H9 (cell line): ENCODE results near the gene MDH1. TPM values are rescaled to one million over a fixed set of nuclear protein-coding genes. Genes with fewer than 3 reads are reported as not detected.

Experiments
- DNase-seq: peaks from one replicate; pipeline ENCODE4 v3.0.0-alpha.2; 2017
- H2AFZ ChIP-seq: one replicate; pipeline ENCODE4 v1.6.1; 2013; ENCODE audit warnings: mild to moderate bottlenecking, low read length, control low read depth, moderate library complexity
- H2AK5ac ChIP-seq: 2 replicates; pipeline ENCODE4 v1.6.1; 2013; ENCODE audit warnings: low read length, control low read depth, mixed read lengths; ENCODE audit not compliant: insufficient read length
- H2BK120ac ChIP-seq: one replicate; pipeline ENCODE4 v1.6.1; 2013; ENCODE audit warnings: low read depth, mild to moderate bottlenecking, low read length, control low read depth, inconsistent platforms; ENCODE audit not compliant: poor library complexity, severe bottlenecking
- H2BK12ac ChIP-seq: 2 replicates; pipeline ENCODE4 v1.6.1; 2013; ENCODE audit warnings: low read length, control low read depth, mixed read lengths, low read depth; ENCODE audit not compliant: insufficient read length
- H2BK15ac ChIP-seq: 2 replicates; pipeline ENCODE4 v1.6.1; 2013; ENCODE audit warnings: low read depth, low read length, control low read depth
- H2BK20ac ChIP-seq: one replicate; pipeline ENCODE4 v1.6.1; 2013; ENCODE audit warnings: low read depth, mild to moderate bottlenecking, low read length, control low read depth, inconsistent platforms; ENCODE audit not compliant: poor library complexity, severe bottlenecking
- H2BK5ac ChIP-seq: 2 replicates; pipeline ENCODE4 v1.6.1; 2013; ENCODE audit warnings: low read length, control low read depth, mixed read lengths; ENCODE audit not compliant: insufficient read length
- H3K14ac ChIP-seq: 2 replicates; pipeline ENCODE4 v1.6.1; 2013; ENCODE audit warnings: low read length, control low read depth; ENCODE audit not compliant: insufficient read depth
- H3K18ac ChIP-seq: 2 replicates; pipeline ENCODE4 v1.6.1; 2013; ENCODE audit warnings: low read depth, mild to moderate bottlenecking, mixed read lengths, low read length, control low read depth; ENCODE audit not compliant: insufficient read length
- H3K23ac ChIP-seq: 2 replicates; pipeline ENCODE4 v1.6.1; 2013; ENCODE audit warnings: low read length, control low read depth, mixed read lengths, low read depth; ENCODE audit not compliant: insufficient read length
- H3K23me2 ChIP-seq: 2 replicates; pipeline ENCODE4 v1.6.1; 2013; ENCODE audit warnings: low read depth, mild to moderate bottlenecking, mixed read lengths, low read length, control low read depth; ENCODE audit not compliant: insufficient read length, poor library complexity, severe bottlenecking
- H3K27ac ChIP-seq: 2 replicates; pipeline ENCODE4 v1.5.1; 2013; ENCODE audit warnings: low read length, control low read depth, mixed read lengths, low read depth; ENCODE audit not compliant: insufficient read length
- H3K27me3 ChIP-seq: 2 replicates; pipeline ENCODE4 v1.6.1; 2013; ENCODE audit warnings: low read length, control low read depth, inconsistent platforms; ENCODE audit not compliant: insufficient read depth
- H3K4ac ChIP-seq: 2 replicates; pipeline ENCODE4 v1.6.1; 2013; ENCODE audit warnings: low read depth, mild to moderate bottlenecking, control low read depth, inconsistent platforms, low read length, moderate library complexity
- H3K4me1 ChIP-seq: 2 replicates; pipeline ENCODE4 v1.6.1; 2013; ENCODE audit warnings: low read length, control low read depth, inconsistent platforms; ENCODE audit not compliant: insufficient read depth
- H3K4me2 ChIP-seq: 2 replicates; pipeline ENCODE4 v1.6.1; 2013; ENCODE audit warnings: low read length, control low read depth, mixed read lengths; ENCODE audit not compliant: insufficient read length, insufficient read depth
- H3K56ac ChIP-seq: 2 replicates; pipeline ENCODE4 v1.6.1; 2013; ENCODE audit warnings: low read depth, mild to moderate bottlenecking, mixed read lengths, low read length, control low read depth; ENCODE audit not compliant: insufficient read length
- H3K79me1 ChIP-seq: 2 replicates; pipeline ENCODE4 v1.6.1; 2013; ENCODE audit warnings: low read depth, mild to moderate bottlenecking, moderate library complexity, low read length, control low read depth, inconsistent platforms; ENCODE audit not compliant: insufficient read depth, poor library complexity, severe bottlenecking
- H3K79me2 ChIP-seq: 2 replicates; pipeline ENCODE4 v1.6.1; 2013; ENCODE audit warnings: low read length, control low read depth, inconsistent platforms; ENCODE audit not compliant: insufficient read depth
- H3K9ac ChIP-seq: 2 replicates; pipeline ENCODE4 v1.6.1; 2013; ENCODE audit warnings: low read length, control low read depth, mixed read lengths; ENCODE audit not compliant: insufficient read length; ENCODE audit errors: extremely low read depth
- H3K9me3 ChIP-seq: one replicate; pipeline ENCODE4 v1.6.1; 2013; ENCODE audit warnings: low read depth, low read length, inconsistent platforms; ENCODE audit not compliant: control insufficient read depth
- H3T11ph ChIP-seq: one replicate; pipeline ENCODE4 v1.6.1; 2013; ENCODE audit warnings: mild to moderate bottlenecking, low read length, control low read depth, inconsistent platforms
- H4K20me1 ChIP-seq: one replicate; pipeline ENCODE4 v1.6.1; 2013; ENCODE audit not compliant: control insufficient read depth, insufficient read length, insufficient read depth
- H4K5ac ChIP-seq: 2 replicates; pipeline ENCODE4 v1.6.1; 2013; ENCODE audit warnings: low read depth, mild to moderate bottlenecking, mixed read lengths, low read length, control low read depth; ENCODE audit not compliant: insufficient read length
- H4K8ac ChIP-seq: replicated peaks from 2 replicates; pipeline ENCODE4 v1.6.1; 2013; ENCODE audit warnings: low read length, control low read depth, mixed read lengths, low read depth; ENCODE audit not compliant: insufficient read length
- H4K91ac ChIP-seq: 2 replicates; pipeline ENCODE4 v1.6.1; 2013; ENCODE audit warnings: low read depth, mild to moderate bottlenecking, moderate library complexity, mixed read lengths, low read length, control low read depth; ENCODE audit not compliant: insufficient read length
- H3K27ac Mint-ChIP-seq, 3 experiments: 2 replicates in 2 of 3; 3 replicates in 1 of 3; pipeline ENCODE4 v1.8.0; 2020 to 2021; ENCODE audit warnings: mixed read lengths in 3 of 3, mild to moderate bottlenecking in 1 of 3, moderate library complexity in 1 of 3
- H3K27me3 Mint-ChIP-seq: 2 replicates; pipeline ENCODE4 v1.8.0; 2021; ENCODE audit warnings: low read depth, mild to moderate bottlenecking, moderate library complexity, mixed read lengths
- H3K36me3 Mint-ChIP-seq, 3 experiments: 2 replicates in 2 of 3; 3 replicates in 1 of 3; pipeline ENCODE4 v1.8.0; 2020 to 2021; ENCODE audit warnings: low read depth in 3 of 3, mixed read lengths in 3 of 3; ENCODE audit not compliant: insufficient read depth in 1 of 3
- H3K4me1 Mint-ChIP-seq, 2 experiments: 2 replicates each; pipeline ENCODE4 v1.8.0; 2020; ENCODE audit warnings: mixed read lengths in 2 of 2
- H3K4me3 Mint-ChIP-seq, 2 experiments: 2 replicates in 1 of 2; 3 replicates in 1 of 2; pipeline ENCODE4 v1.8.0; 2020 to 2021; ENCODE audit warnings: mild to moderate bottlenecking in 2 of 2, mixed read lengths in 2 of 2, moderate library complexity in 1 of 2
- H3K9me3 Mint-ChIP-seq, 2 experiments: 2 replicates in 1 of 2; 3 replicates in 1 of 2; pipeline ENCODE4 v1.8.0; 2020; ENCODE audit warnings: mild to moderate bottlenecking in 2 of 2, mixed read lengths in 2 of 2, moderate library complexity in 1 of 2
- total RNA-seq: library from RNA; stranded (reverse); gene quantifications from 2 replicates; pipeline ENCODE4 v1.2.1, GENCODE V29; 2021
- TF ChIP-seq, protein P1 (sequence below): fragments of 200-600 bp; sonication (generic); conservative IDR thresholded peaks from 3 replicates; pipeline ENCODE4 v1.8.0; 2021; ENCODE audit warnings: antibody characterized with exemption, mild to moderate bottlenecking

MDH1 gene
- total RNA-seq, 1 experiment from 2014 or later: 324 TPM

- Histone ChIP-seq H3K9me3 (no peaks in the 10 kb centered on the region), H3K27me3 (no peaks in the 10 kb centered on the region), H3K9ac (no peak overlapping the region), H3K79me1 (no peaks in the 10 kb centered on the region), H2BK12ac (no peak overlapping the region), H3K23me2 (no peaks in the 10 kb centered on the region), H3T11ph (no peak overlapping the region), H3K4ac (no peak overlapping the region), H2BK120ac (no peak overlapping the region), H2AFZ (no peak overlapping the region), H3K4me2 (no peak overlapping the region), H3K79me2 (no peaks in the 10 kb centered on the region; the same call in 1 of the 2 replicates), H2AK5ac (no peak overlapping the region), H2BK20ac (no peak overlapping the region), H3K23ac (no peak overlapping the region), H4K5ac (no peak overlapping the region), H2BK5ac (no peak overlapping the region), H4K8ac (no peak overlapping the region), H3K14ac (no peak overlapping the region), H4K20me1 (no peaks in the 10 kb centered on the region), H4K91ac (no peak overlapping the region), H3K27ac (no peak overlapping the region), H3K56ac (no peak overlapping the region), H3K18ac (no peak overlapping the region), H3K4me1 (peaks cover 3% of the 10 kb centered on the region), H2BK15ac (no peak overlapping the region)
- H3K4me3 Mint-ChIP-seq: no peak overlapping the region
- no peak for DNase-seq
- peaks cover 60 to 72% of the 10 kb centered on the region in 2 experiments for H3K4me1 Mint-ChIP-seq
- no peak overlapping the region for H3K27ac Mint-ChIP-seq
- H3K36me3 Mint-ChIP-seq: peaks cover 31 to 56% (median 32%) of the 10 kb centered on the region in 3 experiments
- TF ChIP-seq, protein P1, sequence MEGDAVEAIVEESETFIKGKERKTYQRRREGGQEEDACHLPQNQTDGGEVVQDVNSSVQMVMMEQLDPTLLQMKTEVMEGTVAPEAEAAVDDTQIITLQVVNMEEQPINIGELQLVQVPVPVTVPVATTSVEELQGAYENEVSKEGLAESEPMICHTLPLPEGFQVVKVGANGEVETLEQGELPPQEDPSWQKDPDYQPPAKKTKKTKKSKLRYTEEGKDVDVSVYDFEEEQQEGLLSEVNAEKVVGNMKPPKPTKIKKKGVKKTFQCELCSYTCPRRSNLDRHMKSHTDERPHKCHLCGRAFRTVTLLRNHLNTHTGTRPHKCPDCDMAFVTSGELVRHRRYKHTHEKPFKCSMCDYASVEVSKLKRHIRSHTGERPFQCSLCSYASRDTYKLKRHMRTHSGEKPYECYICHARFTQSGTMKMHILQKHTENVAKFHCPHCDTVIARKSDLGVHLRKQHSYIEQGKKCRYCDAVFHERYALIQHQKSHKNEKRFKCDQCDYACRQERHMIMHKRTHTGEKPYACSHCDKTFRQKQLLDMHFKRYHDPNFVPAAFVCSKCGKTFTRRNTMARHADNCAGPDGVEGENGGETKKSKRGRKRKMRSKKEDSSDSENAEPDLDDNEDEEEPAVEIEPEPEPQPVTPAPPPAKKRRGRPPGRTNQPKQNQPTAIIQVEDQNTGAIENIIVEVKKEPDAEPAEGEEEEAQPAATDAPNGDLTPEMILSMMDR: no peak
- no peaks in the 10 kb centered on the region for H3K27me3 Mint-ChIP-seq
- peaks cover 19 to 27% of the 10 kb centered on the region in 2 experiments for H3K9me3 Mint-ChIP-seq
These were observed 19.0 kb upstream of the MDH1 start for GRCh38 chr2:63569740-63570139.
